GM20000 (cell line): ENCODE data around the gene DMAP1.

Experiments
- DNase-seq: peaks from one replicate; pipeline ENCODE4 v3.0.0; 2012; ENCODE audit warnings: low spot score
- CTCF ChIP-seq: IDR thresholded peaks from 2 replicates; pipeline ENCODE4 v1.5.1; 2012; ENCODE audit warnings: mild to moderate bottlenecking, control low read depth; ENCODE audit errors: extremely low read depth, missing control alignments

The DMAP1 gene

DNA sequence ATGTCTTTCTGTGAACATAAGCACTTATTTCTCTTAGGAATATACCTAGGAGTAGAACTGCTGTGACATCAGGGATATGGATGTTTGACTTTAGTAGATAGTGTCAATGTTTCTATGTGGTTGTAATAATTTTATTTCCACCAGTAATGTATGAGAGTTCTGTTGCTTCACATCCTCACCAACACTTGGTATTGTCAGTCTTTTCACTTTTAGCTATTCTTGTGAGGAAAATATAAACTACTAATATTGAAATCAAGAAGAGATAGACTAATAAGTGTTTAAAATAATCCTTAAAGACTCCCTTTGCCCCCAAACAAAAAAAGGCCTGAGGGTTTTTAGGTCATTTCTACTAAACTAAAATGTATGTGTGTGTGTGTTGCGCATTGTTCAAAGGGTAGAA lies 2.7 kb upstream of the DMAP1 start:
- TF ChIP-seq CTCF, result no peak
- DNase-seq, result no peak

DNA sequence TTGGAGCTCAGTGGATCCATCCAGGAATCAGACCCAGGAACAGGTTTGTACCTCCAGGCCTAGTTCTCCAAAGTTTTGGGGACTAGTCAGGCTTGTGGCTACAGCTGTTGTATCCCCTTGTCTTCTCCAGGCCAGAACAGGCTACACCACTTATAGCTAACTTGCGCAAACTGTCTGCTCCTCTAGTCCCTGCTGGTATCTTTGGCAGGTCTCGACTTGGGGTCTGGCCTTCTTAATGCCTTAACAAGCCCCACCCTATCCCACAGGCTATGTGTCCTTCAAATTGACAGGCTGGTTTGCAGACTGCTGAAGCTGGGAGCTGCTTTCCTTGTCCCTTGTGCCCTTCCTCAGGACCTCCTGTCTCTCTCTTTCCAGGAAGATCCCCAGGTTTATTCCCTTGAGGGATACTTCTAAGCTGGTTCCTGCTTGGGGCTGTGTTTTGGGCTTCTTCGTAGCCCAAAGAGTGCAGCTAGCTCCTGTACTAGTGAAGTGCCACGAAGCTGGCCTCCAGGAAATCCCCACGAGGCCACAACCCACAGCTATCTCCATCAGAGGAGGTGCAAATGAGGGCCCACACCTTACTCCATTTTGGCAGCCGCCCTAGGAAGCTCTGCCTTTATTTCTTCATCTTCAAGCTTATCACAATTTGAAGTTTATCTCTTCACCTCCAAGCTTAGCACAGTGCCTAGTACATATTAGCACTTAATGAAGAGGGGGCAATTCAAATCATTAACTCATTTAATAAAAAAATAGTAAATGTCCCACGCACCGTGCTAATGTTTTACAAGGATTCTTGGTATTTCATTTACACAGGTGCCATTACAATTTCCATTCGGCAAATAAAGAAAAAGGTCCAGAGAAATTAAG lies 683 bp upstream of the DMAP1 start:
- no peak for DNase-seq
- TF ChIP-seq CTCF, result no peak

GRCh38 chr1:44217809-44218410 lies 4.6 kb downstream of the DMAP1 start:
- peak; percentile 76 for TF ChIP-seq CTCF
- DNase-seq, result peak; percentile 80

- TF ChIP-seq CTCF, result no peak
- DNase-seq, result no peak
These were observed 5.4 kb downstream of the DMAP1 start for GRCh38 chr1:44218503-44219300.

DNA sequence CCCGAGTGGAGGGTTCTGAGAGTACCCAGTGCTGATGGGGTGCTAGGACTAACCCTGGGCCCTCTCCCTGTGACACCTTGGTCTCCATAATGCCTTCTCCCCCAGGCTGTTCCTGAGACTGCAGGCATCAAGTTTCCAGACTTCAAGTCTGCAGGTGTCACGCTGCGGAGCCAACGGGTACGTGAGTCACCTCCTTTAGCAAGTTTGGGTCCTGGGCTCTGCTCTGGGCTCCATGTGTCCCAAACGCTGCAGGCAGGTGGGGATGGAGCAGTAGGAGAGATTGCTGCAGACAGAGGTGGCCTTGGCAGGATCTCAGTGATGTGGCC lies 6.0 kb downstream of the DMAP1 start:
- DNase-seq, result no peak
- no peak for TF ChIP-seq CTCF

DNA sequence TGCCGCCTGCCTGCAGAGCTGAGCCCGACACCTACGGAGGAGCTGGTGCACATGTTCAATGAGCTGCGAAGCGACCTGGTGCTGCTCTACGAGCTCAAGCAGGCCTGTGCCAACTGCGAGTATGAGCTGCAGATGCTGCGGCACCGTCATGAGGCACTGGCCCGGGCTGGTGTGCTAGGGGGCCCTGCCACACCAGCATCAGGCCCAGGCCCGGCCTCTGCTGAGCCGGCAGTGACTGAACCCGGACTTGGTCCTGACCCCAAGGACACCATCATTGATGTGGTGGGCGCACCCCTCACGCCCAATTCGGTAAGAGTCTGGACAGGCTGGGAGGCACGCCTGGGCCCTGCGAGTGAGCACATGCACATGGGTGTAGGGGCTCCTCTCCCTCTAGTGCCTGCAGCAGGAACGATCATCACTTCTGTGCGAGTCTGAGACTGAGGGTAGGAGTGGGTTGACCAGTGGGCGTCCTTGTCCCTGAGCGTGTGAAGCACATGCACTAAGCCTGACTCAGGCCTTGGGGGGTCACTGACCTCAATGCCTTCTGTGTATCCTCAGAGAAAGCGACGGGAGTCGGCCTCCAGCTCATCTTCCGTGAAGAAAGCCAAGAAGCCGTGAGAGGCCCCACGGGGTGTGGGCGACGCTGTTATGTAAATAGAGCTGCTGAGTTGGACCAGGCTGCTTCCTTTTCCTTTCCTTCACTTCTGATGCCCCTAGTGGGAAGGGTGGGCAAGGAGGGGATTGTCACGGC lies 6.9 kb downstream of the DMAP1 start:
- no peak for DNase-seq
- TF ChIP-seq CTCF, result no peak
